ENCODE results near the gene ANO4.
"Not testable (repeated sequence)": the region's sequence is repeated elsewhere in the genome, so short reads cannot be mapped to it uniquely, and the experiment has no call there.

The ANO4 gene

GRCh38 chr12:101047652-101048051 is 253.1 kb downstream of the ANO4 start:
- intact Hi-C loops (cut with DNase I; ENCODE audit: low total_unique reads): no loop called here
- TF ChIP-seq CTCF (IDR thresholded peaks at IDR 0.05): no peak
- H3K36me3 ChIP-seq: no peaks in the 10 kb centered on the region
- no peak overlapping the region for H3K4me3 ChIP-seq
- no peak for DNase-seq
- peaks cover 0 to 22% (median 2%) of the 10 kb centered on the region in 4 donors for H3K4me1 ChIP-seq
- no peaks in the 10 kb centered on the region for H3K9me3 ChIP-seq
- no peaks in the 10 kb centered on the region for H3K27me3 ChIP-seq
- no peak overlapping the region for H3K27ac ChIP-seq

GRCh38 chr12:101050631-101051030 is 256.1 kb downstream of the ANO4 start:
- no peak for TF ChIP-seq CTCF (IDR thresholded peaks at IDR 0.05)
- Histone ChIP-seq H3K4me3 (no peak overlapping the region), H3K27ac (no peak overlapping the region), H3K36me3 (no peaks in the 10 kb centered on the region), H3K4me1 (peaks cover 0 to 23% (median 2%) of the 10 kb centered on the region in 4 donors), H3K27me3 (no peaks in the 10 kb centered on the region), H3K9me3 (no peaks in the 10 kb centered on the region)
- intact Hi-C loops (cut with DNase I; ENCODE audit: low total_unique reads): no loop called here
- DNase-seq: no peak

DNA sequence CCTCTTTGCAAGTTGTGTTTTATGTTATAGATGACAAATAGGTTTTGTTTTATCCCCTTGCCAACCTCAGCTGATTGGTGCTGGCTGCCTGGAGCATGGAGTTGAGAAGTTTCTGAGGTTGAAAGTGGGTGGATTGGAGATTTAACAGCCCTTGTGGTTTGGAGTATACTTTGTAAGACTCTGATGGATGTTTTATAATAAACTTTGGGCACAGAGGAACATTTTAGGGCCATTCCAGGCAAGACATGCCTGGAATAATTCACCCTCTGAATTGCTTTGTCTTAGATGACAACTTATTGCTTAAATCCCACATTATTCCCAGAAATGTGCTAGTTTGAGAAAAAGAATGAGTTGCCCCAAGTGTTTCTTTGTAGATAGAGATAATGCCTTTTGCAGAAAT is 256.6 kb downstream of the ANO4 start:
- no peak for DNase-seq
- Histone ChIP-seq H3K36me3 (no peaks in the 10 kb centered on the region), H3K27ac (no peak overlapping the region), H3K4me1 (peaks cover 0 to 23% (median 2%) of the 10 kb centered on the region in 4 donors), H3K27me3 (no peaks in the 10 kb centered on the region), H3K4me3 (no peak overlapping the region), H3K9me3 (no peaks in the 10 kb centered on the region)
- TF ChIP-seq CTCF (IDR thresholded peaks at IDR 0.05): no peak
- intact Hi-C loops (cut with DNase I; ENCODE audit: low total_unique reads): no loop called here

DNA sequence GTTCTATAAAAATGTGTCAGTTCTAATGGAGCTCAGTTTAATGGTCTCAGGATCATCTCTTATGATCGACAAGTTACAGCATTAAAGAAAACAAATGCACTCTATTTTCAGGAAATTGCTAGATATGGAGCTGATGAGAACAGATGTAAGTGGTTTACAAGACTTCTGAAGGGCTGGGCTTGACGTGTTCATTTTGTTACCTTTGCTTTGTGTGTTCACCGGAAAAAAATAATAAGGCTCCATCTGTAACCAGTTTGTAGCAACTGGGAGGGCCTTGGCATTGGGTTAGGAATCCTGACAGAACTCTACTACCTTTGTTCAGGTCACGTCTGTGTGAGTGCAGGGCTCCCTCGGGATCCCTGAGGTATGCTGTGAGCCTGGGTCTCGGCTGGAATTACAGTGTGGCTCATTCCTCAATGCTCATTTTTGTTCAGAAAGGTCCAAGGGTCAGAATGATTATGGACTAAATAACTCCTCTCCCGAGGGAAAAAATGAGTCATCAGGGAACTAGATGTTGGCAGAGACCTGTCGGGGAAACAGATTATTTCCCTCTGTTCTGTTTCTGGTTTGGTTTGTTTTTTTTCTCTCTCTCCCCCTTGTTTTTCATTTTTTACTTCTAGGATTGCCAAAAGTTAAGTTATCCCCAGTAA is 257.4 kb downstream of the ANO4 start:
- no peak overlapping the region for H3K4me3 ChIP-seq
- no peak for DNase-seq
- no peak overlapping the region for H3K27ac ChIP-seq
- intact Hi-C loops (cut with DNase I; ENCODE audit: low total_unique reads): no loop called here
- no peaks in the 10 kb centered on the region for H3K9me3 ChIP-seq
- H3K36me3 ChIP-seq: no peaks in the 10 kb centered on the region
- H3K4me1 ChIP-seq: peaks cover 0 to 23% (median 2%) of the 10 kb centered on the region in 4 donors
- TF ChIP-seq CTCF (IDR thresholded peaks at IDR 0.05): no peak
- H3K27me3 ChIP-seq: no peaks in the 10 kb centered on the region

DNA sequence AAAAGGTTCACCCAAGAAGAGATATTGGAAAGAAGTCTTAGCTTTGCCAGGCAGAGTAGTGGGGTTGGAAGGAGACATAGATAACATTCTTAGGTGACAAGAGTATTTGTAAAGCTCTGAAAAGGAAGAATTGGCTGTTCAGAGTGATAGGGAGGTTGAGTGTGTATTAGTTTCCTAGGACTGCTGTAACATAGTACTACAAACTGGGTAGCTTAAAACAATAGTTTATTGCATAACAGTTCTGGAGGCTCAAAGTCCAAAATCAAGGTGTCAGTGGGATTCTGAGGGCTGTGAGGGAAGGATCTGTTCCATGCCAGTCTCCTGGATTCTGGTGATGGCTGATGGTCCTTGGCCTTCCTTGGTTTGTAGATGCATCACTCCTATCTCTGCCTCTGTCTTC is 258.6 kb downstream of the ANO4 start:
- intact Hi-C loops (cut with DNase I; ENCODE audit: low total_unique reads): no loop called here
- no peaks in the 10 kb centered on the region for H3K9me3 ChIP-seq
- H3K27ac ChIP-seq: no peak overlapping the region
- H3K27me3 ChIP-seq: no peaks in the 10 kb centered on the region
- H3K4me3 ChIP-seq: no peak overlapping the region
- H3K4me1 ChIP-seq: peaks cover 0 to 23% (median 2%) of the 10 kb centered on the region in 4 donors
- H3K36me3 ChIP-seq: no peaks in the 10 kb centered on the region
- no peak for TF ChIP-seq CTCF (IDR thresholded peaks at IDR 0.05)
- no peak for DNase-seq

- no peak for TF ChIP-seq CTCF (IDR thresholded peaks at IDR 0.05)
- Histone ChIP-seq H3K36me3 (no peaks in the 10 kb centered on the region), H3K4me3 (no peak overlapping the region), H3K27ac (no peak overlapping the region), H3K9me3 (no peaks in the 10 kb centered on the region), H3K27me3 (no peaks in the 10 kb centered on the region), H3K4me1 (peaks cover 0 to 18% (median 2%) of the 10 kb centered on the region in 4 donors)
- intact Hi-C loops (cut with DNase I; ENCODE audit: low total_unique reads): no loop called here
- no peak for DNase-seq
Observed at GRCh38 chr12:101055940-101056339, 261.4 kb downstream of the ANO4 start.

- H3K4me1 ChIP-seq; H3K9me3 ChIP-seq; DNase-seq; H3K27ac ChIP-seq; H3K36me3 ChIP-seq; intact Hi-C loops (cut with DNase I; ENCODE audit: low total_unique reads); H3K4me3 ChIP-seq; H3K27me3 ChIP-seq: not testable (repeated sequence)
Observed at GRCh38 chr12:101062508-101062907, 267.9 kb downstream of the ANO4 start.

Measured in tibial artery (tissue), 4 donors.